T-cell (primary cell): ENCODE data around the gene CASP5. TPM values are rescaled to one million over a fixed set of nuclear protein-coding genes. Genes with fewer than 3 reads are reported as not detected.
"Not testable (repeated sequence)": the region's sequence is repeated elsewhere in the genome, so short reads cannot be mapped to it uniquely, and the experiment has no call there.

Experiments
- ATAC-seq, 4 experiments: fragments of 200-7000 bp in 3 of 4; fragments of 150-1000 bp in 1 of 4; cut with Tn5 transposase; replicated peaks in 1 of 4; 1 replicate in 3 of 4; 2 replicates in 1 of 4; pipeline ENCODE4 v1.10.0; 2021; ENCODE audit warnings: moderate library complexity in 3 of 4, mild to moderate bottlenecking in 2 of 4, moderate number of reproducible peaks in 1 of 4
- CTCF ChIA-PET, 2 donors: fragments of 300-600 bp; sonication (Branson Sonifier 250); formaldehyde crosslinking; loops; one replicate each; lab custom pipeline; 2022; ENCODE audit warnings: antibody characterized with exemption in 2 of 2; lab: Charles Lee
- POLR2A ChIA-PET, 2 donors: fragments of 300-600 bp; sonication (Branson Sonifier 250); formaldehyde crosslinking; loops; one replicate each; lab custom pipeline; 2022; ENCODE audit warnings: antibody characterized with exemption in 2 of 2; lab: Charles Lee
- DNase-seq, 35 experiments: peaks; one replicate each; pipeline versions ENCODE4 v3.0.0 to v3.0.0-alpha.2; 2013 to 2023
- H3K27ac ChIP-seq: one replicate; pipeline ENCODE4 v1.5.1; 2013; ENCODE audit warnings: low read length
- H3K27me3 ChIP-seq, 2 experiments: replicated peaks in 1 of 2; 1 replicate in 1 of 2; 2 replicates in 1 of 2; pipeline versions ENCODE4 v1.6.1 to v1.7.0; 2013; ENCODE audit warnings: low read length in 1 of 2, mixed read lengths in 1 of 2; ENCODE audit not compliant: control insufficient read depth in 2 of 2, insufficient read depth in 2 of 2; ENCODE audit errors: extremely low read depth in 1 of 2
- H3K36me3 ChIP-seq, 2 donors: 1 replicate in 1 of 2; 2 replicates in 1 of 2; pipeline versions ENCODE4 v1.6.1 to v1.7.0; 2013; ENCODE audit warnings: low read length in 1 of 2; ENCODE audit not compliant: control insufficient read depth in 2 of 2, insufficient read depth in 1 of 2; ENCODE audit errors: extremely low read depth in 1 of 2
- H3K4me1 ChIP-seq, 2 experiments: 1 replicate in 1 of 2; 2 replicates in 1 of 2; pipeline versions ENCODE4 v1.6.1 to v1.7.0; 2013; ENCODE audit warnings: low read length in 2 of 2, mixed read lengths in 1 of 2; ENCODE audit not compliant: insufficient read depth in 2 of 2, control insufficient read depth in 1 of 2; ENCODE audit errors: extremely low read depth in 1 of 2
- H3K4me3 ChIP-seq, 2 donors: 1 replicate in 1 of 2; 2 replicates in 1 of 2; pipeline versions ENCODE4 v1.5.1 to v1.7.0; 2013; ENCODE audit warnings: mild to moderate bottlenecking in 2 of 2, low read length in 1 of 2, moderate library complexity in 1 of 2; ENCODE audit not compliant: control insufficient read depth in 1 of 2; ENCODE audit errors: extremely low read depth in 1 of 2
- H3K9me3 ChIP-seq: 2 replicates; pipeline ENCODE4 v1.7.0; 2013
- H3K27ac Mint-ChIP-seq, 2 donors: one replicate each; pipeline ENCODE4 v1.8.0; 2020 to 2021; ENCODE audit warnings: mild to moderate bottlenecking in 2 of 2, mixed read lengths in 2 of 2
- H3K27me3 Mint-ChIP-seq, 2 donors: one replicate each; pipeline ENCODE4 v1.8.0; 2021 to 2022; ENCODE audit warnings: mixed read lengths in 2 of 2
- H3K36me3 Mint-ChIP-seq: one replicate; pipeline ENCODE4 v1.8.0; 2021; ENCODE audit warnings: mixed read lengths
- H3K4me1 Mint-ChIP-seq, 3 donors: one replicate each; pipeline ENCODE4 v1.8.0; 2020 to 2022; ENCODE audit warnings: mixed read lengths in 3 of 3, mild to moderate bottlenecking in 1 of 3
- H3K4me3 Mint-ChIP-seq, 3 donors: one replicate each; pipeline ENCODE4 v1.8.0; 2020 to 2022; ENCODE audit warnings: mild to moderate bottlenecking in 3 of 3, mixed read lengths in 3 of 3, moderate library complexity in 3 of 3
- H3K9me3 Mint-ChIP-seq, 3 donors: one replicate each; pipeline ENCODE4 v1.8.0; 2020 to 2022; ENCODE audit warnings: mixed read lengths in 3 of 3
- WGBS: methylation state at CpG from one replicate; pipeline ENCODE4 v1.1.5; 2013; ENCODE audit warnings: missing lambda C conversion rate; ENCODE audit not compliant: insufficient coverage; 5-methylcytosine and 5-hydroxymethylcytosine counted together
- total RNA-seq, 35 experiments: library from RNA in 6 of 35; stranded (reverse) in 6 of 35; fragments of 120-200 nt in 1 of 35; gene quantifications; one replicate each; pipeline versions ENCODE4 v1.2.1 to v1.2.4 and lab custom pipeline; 2013 to 2026

The CASP5 gene
- total RNA-seq (under 1 TPM in 1 of 5 donors, not detected in 4; 0.38 TPM), total RNA-seq (lab: John Stamatoyannopoulos, UW) (0 to 0.26 (median 0.07) reads per million in 29 experiments)
- 0.11 TPM for total RNA-seq (2013)

- no peak within 1 kb of the TSS for H3K4me3 Mint-ChIP-seq
- no peak within 1 kb of the TSS for H3K27ac ChIP-seq
- DNase-seq (no peak), ATAC-seq (no peak)
- no peaks in the 10 kb centered on the region for H3K27me3 ChIP-seq
- CTCF ChIA-PET = no interaction called here
- H3K4me3 ChIP-seq = no peak within 1 kb of the TSS
- peak within 1 kb of the TSS; percentile 3 to 72 for H3K27ac Mint-ChIP-seq
- H3K9me3 Mint-ChIP-seq = peaks cover 0 to 3% (median 0%) of the 10 kb centered on the region in 3 donors
- H3K36me3 Mint-ChIP-seq = peaks cover 36% of the 10 kb centered on the region
- H3K4me1 ChIP-seq = no peaks in the 10 kb centered on the region
- POLR2A ChIA-PET = no interaction called here
- peaks cover 14 to 29% (median 20%) of the 10 kb centered on the region in 3 donors for H3K4me1 Mint-ChIP-seq
- H3K9me3 ChIP-seq = no peaks in the 10 kb centered on the region
- peaks cover 0 to 28% of the 10 kb centered on the region in 2 donors for H3K36me3 ChIP-seq
- H3K27me3 Mint-ChIP-seq = no peaks in the 10 kb centered on the region
These were observed at the start of gene CASP5 for GRCh38 chr11:105023003-105023402. Gene CASP5 (minus strand): TSS chr11:105023168. CDS start chr11:105023136, 32 bp downstream.

- H3K4me1 ChIP-seq, H3K27me3 ChIP-seq, H3K4me3 Mint-ChIP-seq, H3K9me3 Mint-ChIP-seq, H3K9me3 ChIP-seq, CTCF ChIA-PET, H3K36me3 ChIP-seq, H3K27ac ChIP-seq, POLR2A ChIA-PET, H3K27ac Mint-ChIP-seq, DNase-seq, ATAC-seq, H3K4me3 ChIP-seq, H3K27me3 Mint-ChIP-seq: not testable (repeated sequence)
- H3K36me3 Mint-ChIP-seq = peaks cover 11% of the 10 kb centered on the region
- no CpG with 5 or more reads among the region's 2 CpGs for whole genome bisulfite sequencing
- H3K4me1 Mint-ChIP-seq = peaks cover 24 to 37% (median 32%) of the 10 kb centered on the region in 3 donors
These were observed 49.1 kb upstream of the CASP5 start for GRCh38 chr11:105072080-105072479.

GRCh38 chr11:105071089-105071732 is 48.2 kb upstream of the CASP5 start:
- Mint-ChIP-seq H3K9me3 (no peaks in the 10 kb centered on the region), H3K27me3 (peaks cover 0 to 3% of the 10 kb centered on the region in 2 donors), H3K4me1 (peaks cover 24 to 41% (median 32%) of the 10 kb centered on the region in 3 donors), H3K27ac (peak overlapping the region; percentile 93 to 98), H3K4me3 (peak overlapping the region; percentile 78 to 91 (median 84)), H3K36me3 (peaks cover 16% of the 10 kb centered on the region)
- ChIA-PET CTCF (no interaction called here), POLR2A (interaction anchor here in 1 of 2 donors (0.6 kb wide), 1 partner anchor 36 kb away, joined by 6 read pairs; the partner anchor contains the start of gene CASP1)
- Histone ChIP-seq H3K4me3 (peak overlapping the region in 1 of 2 donors; percentile 23), H3K27me3 (no peaks in the 10 kb centered on the region), H3K27ac (peak overlapping the region; percentile 33), H3K4me1 (peaks cover 0 to 3% of the 10 kb centered on the region in 2 experiments), H3K36me3 (no peaks in the 10 kb centered on the region), H3K9me3 (no peaks in the 10 kb centered on the region)
- WGBS = 55% methylated on average over 2 of the region's 4 CpGs
- ATAC-seq = peak; percentile 29 to 75 (median 66)
- DNase-seq = peak in 2 of 35 experiments; percentile 2 to 46

GRCh38 chr11:105070306-105070705 is 47.3 kb upstream of the CASP5 start:
- WGBS = 67% methylated on average over 4 of the region's 4 CpGs
- Histone ChIP-seq H3K9me3 (no peaks in the 10 kb centered on the region), H3K27ac (peak overlapping the region; percentile 27), H3K27me3 (no peaks in the 10 kb centered on the region), H3K4me1 (peaks cover 0 to 3% of the 10 kb centered on the region in 2 experiments), H3K4me3 (peak overlapping the region in 1 of 2 donors; percentile 23), H3K36me3 (no peaks in the 10 kb centered on the region)
- Mint-ChIP-seq H3K4me1 (peaks cover 24 to 50% (median 32%) of the 10 kb centered on the region in 3 donors), H3K9me3 (no peaks in the 10 kb centered on the region), H3K36me3 (peaks cover 16% of the 10 kb centered on the region), H3K4me3 (peak overlapping the region; percentile 78 to 91 (median 84)), H3K27me3 (peaks cover 0 to 3% of the 10 kb centered on the region in 2 donors), H3K27ac (peak overlapping the region; percentile 93 to 98)
- ChIA-PET CTCF (no interaction called here), POLR2A (interaction anchor here in 1 of 2 donors (0.6 kb wide), 1 partner anchor 23 kb away, joined by 6 read pairs; no protein-coding TSS in a partner anchor)
- DNase-seq (peak in 1 of 35 experiments; percentile 21), ATAC-seq (peak; percentile 48 to 62 (median 54))

- peak overlapping the region in 1 of 2 donors; percentile 23 for H3K4me3 ChIP-seq
- H3K4me1 ChIP-seq, H3K27me3 Mint-ChIP-seq, CTCF ChIA-PET, H3K27ac ChIP-seq, DNase-seq, H3K9me3 Mint-ChIP-seq, H3K36me3 ChIP-seq, H3K9me3 ChIP-seq, ATAC-seq, H3K27me3 ChIP-seq: not testable (repeated sequence)
- POLR2A ChIA-PET = interaction anchor here in 1 of 2 donors (0.6 kb wide), 1 partner anchor 82 kb away, joined by 5 read pairs; no protein-coding TSS in a partner anchor
- peak overlapping the region in 1 of 2 donors; percentile 98 for H3K27ac Mint-ChIP-seq
- peaks cover 20% of the 10 kb centered on the region for H3K36me3 Mint-ChIP-seq
- WGBS = no CpG with 5 or more reads among the region's 2 CpGs
- peak overlapping the region in 1 of 3 donors; percentile 78 for H3K4me3 Mint-ChIP-seq
- peaks cover 24 to 50% (median 32%) of the 10 kb centered on the region in 3 donors for H3K4me1 Mint-ChIP-seq
These were observed 46.8 kb upstream of the CASP5 start for GRCh38 chr11:105069749-105070148.

- H3K4me3 ChIP-seq, H3K27ac ChIP-seq, H3K27me3 Mint-ChIP-seq, H3K9me3 ChIP-seq, H3K36me3 ChIP-seq, H3K4me3 Mint-ChIP-seq, H3K27ac Mint-ChIP-seq, ATAC-seq, H3K9me3 Mint-ChIP-seq, CTCF ChIA-PET, H3K27me3 ChIP-seq, POLR2A ChIA-PET, H3K4me1 ChIP-seq, DNase-seq: not testable (repeated sequence)
- 76% methylated on average over 5 of the region's 9 CpGs for WGBS
- peaks cover 0 to 22% (median 4%) of the 10 kb centered on the region in 3 donors for H3K4me1 Mint-ChIP-seq
- peaks cover 45% of the 10 kb centered on the region for H3K36me3 Mint-ChIP-seq
These were observed 40.4 kb upstream of the CASP5 start for GRCh38 chr11:105063245-105063941.
